Left forelimb (tissue), 1 donor: Measurements from ENCODE around the gene ALKBH2.

Source experiments
- DNase-seq: peaks from one replicate; pipeline ENCODE4 v3.0.0-alpha.2; 2018; ENCODE audit warnings: low spot score

ALKBH2 gene

GRCh38 chr12:109093022-109093918, at the start of gene ALKBH2:
TSS of gene ALKBH2 (minus strand) at chr12:109093472. CDS start at chr12:109092786, 686 bp downstream.
- peak; percentile 95 for DNase-seq

GRCh38 chr12:109140560-109140959, 47.3 kb upstream of the ALKBH2 start:
- DNase-seq: no peak

- DNase-seq: no peak
Observed at GRCh38 chr12:109139791-109140190, 46.5 kb upstream of the ALKBH2 start.

GRCh38 chr12:109139360-109139759, 46.1 kb upstream of the ALKBH2 start:
- no peak for DNase-seq

- DNase-seq: no peak
Observed at GRCh38 chr12:109137055-109137454, 43.8 kb upstream of the ALKBH2 start.

GRCh38 chr12:109134186-109134917, 41.1 kb upstream of the ALKBH2 start:
- DNase-seq: no peak

GRCh38 chr12:109131154-109132050, 38.1 kb upstream of the ALKBH2 start:
- no peak for DNase-seq

GRCh38 chr12:109130297-109131153, 37.3 kb upstream of the ALKBH2 start:
- peak; percentile 54 for DNase-seq

GRCh38 chr12:109127533-109128242, 34.4 kb upstream of the ALKBH2 start:
- DNase-seq: no peak

GRCh38 chr12:109126784-109127183, 33.5 kb upstream of the ALKBH2 start:
- DNase-seq: no peak

GRCh38 chr12:109125791-109126190, 32.5 kb upstream of the ALKBH2 start:
- peak; percentile 33 for DNase-seq

GRCh38 chr12:109124878-109125648, 31.8 kb upstream of the ALKBH2 start:
- DNase-seq: no peak

- DNase-seq: no peak
Observed at GRCh38 chr12:109121346-109121880, 28.1 kb upstream of the ALKBH2 start.

GRCh38 chr12:109120557-109120956, 27.3 kb upstream of the ALKBH2 start:
- DNase-seq: no peak

- no peak for DNase-seq
Observed at GRCh38 chr12:109120095-109120494, 26.8 kb upstream of the ALKBH2 start.

- DNase-seq: no peak
Observed at GRCh38 chr12:109116611-109116949, 23.3 kb upstream of the ALKBH2 start.

GRCh38 chr12:109115758-109116610, 22.7 kb upstream of the ALKBH2 start, which contains the start of gene ACACB:
TSS of gene ACACB (plus strand) at chr12:109116587. CDS start at chr12:109139406, 22,819 bp downstream.
- DNase-seq: no peak

GRCh38 chr12:109115404-109115757, 22.1 kb upstream of the ALKBH2 start:
- no peak for DNase-seq
